Astrocyte of the cerebellum (primary cell): Measurements from ENCODE around the gene LMBR1.

Source experiments
- DNase-seq: peaks from one replicate; pipeline ENCODE4 v3.0.0-alpha.2; 2011; ENCODE audit warnings: low read depth
- H3K4me3 ChIP-seq: 2 replicates; pipeline ENCODE4 v1.5.1; 2011; ENCODE audit warnings: mild to moderate bottlenecking, low read depth, low read length, moderate library complexity
- CTCF ChIP-seq: IDR thresholded peaks from 2 replicates; pipeline ENCODE4 v1.5.1; 2012; ENCODE audit warnings: low read length, low read depth, moderate library complexity, mild to moderate bottlenecking; ENCODE audit errors: missing control alignments
- in situ Hi-C: cut with HindIII; loops from 2 replicates; pipeline ENCODE4 v1.10.0; 2017; ENCODE audit warnings: low sequenced_read_pairs

Gene LMBR1

GRCh38 chr7:156684661-156685060 lies 208.3 kb downstream of the LMBR1 start:
- H3K4me3 ChIP-seq: no peak overlapping the region
- TF ChIP-seq CTCF: no peak
- no peak for DNase-seq
- in situ Hi-C loops: no loop called here

DNA sequence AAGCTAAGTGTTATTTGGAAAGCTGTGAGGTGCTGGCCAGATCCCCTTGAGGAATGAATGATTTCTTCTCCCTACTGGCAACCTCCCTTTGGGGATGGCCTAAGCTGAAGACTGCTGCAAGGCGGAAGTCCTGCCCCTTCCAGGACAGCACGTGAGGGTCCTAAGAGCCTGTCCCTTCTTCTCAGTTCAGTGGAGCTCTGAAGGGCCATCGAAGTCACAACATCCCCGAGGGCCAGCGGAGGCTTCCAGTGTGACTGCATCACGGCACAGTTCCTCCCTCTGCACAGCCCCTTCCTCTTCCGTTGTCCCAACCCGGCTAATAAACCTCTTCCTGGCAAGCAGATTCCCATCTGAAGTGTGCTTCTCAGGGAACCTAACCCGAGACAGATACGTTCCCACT lies 208.7 kb downstream of the LMBR1 start:
- in situ Hi-C loops: no loop called here
- TF ChIP-seq CTCF: no peak
- no peak for DNase-seq
- H3K4me3 ChIP-seq: no peak overlapping the region

GRCh38 chr7:156682928-156683327 lies 210.1 kb downstream of the LMBR1 start:
- no peak for TF ChIP-seq CTCF
- in situ Hi-C loops: no loop called here
- DNase-seq: no peak
- H3K4me3 ChIP-seq: no peak overlapping the region

DNA sequence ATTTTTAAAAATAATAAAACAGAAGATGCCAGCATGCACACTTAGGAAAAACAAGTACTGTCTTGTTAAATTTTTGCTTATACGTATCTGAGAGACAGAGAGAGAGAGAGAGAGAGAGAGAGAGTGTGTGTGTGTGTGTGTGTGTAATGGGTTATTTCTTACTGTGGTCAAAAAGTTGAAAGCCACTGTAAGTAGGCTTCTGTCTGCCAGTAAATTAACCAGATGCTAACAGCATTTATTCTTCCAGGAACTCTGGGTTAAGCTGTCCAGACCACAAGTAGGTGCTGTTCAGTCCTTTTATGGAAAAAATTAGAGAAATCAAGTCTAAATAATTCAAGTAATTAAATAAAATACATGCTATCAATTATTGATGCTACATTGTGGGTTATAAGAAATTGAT lies 212.7 kb downstream of the LMBR1 start:
- peak; percentile 25 for TF ChIP-seq CTCF
- DNase-seq: peak; percentile 32
- in situ Hi-C loops: no loop called here
- H3K4me3 ChIP-seq: no peak overlapping the region

GRCh38 chr7:156677374-156678054 lies 215.5 kb downstream of the LMBR1 start:
- no peak for TF ChIP-seq CTCF
- DNase-seq: no peak
- no peak overlapping the region for H3K4me3 ChIP-seq
- in situ Hi-C loops: no loop called here

- no peak for TF ChIP-seq CTCF
- in situ Hi-C loops: no loop called here
- H3K4me3 ChIP-seq: no peak overlapping the region
- DNase-seq: no peak
Measured at GRCh38 chr7:156676263-156676662, 216.7 kb downstream of the LMBR1 start.
